ENCODE data around the gene MEFV.

MEFV gene

GRCh38 chr16:3266873-3267537 lies 10.6 kb upstream of the MEFV start:
- DNase-seq (ENCODE audit: low read depth in 2 of 2): no peak

- DNase-seq (ENCODE audit: low read depth in 2 of 2): peak; percentile 93 to 98
Observed at GRCh38 chr16:3264137-3265036, 8.0 kb upstream of the MEFV start.

GRCh38 chr16:3262517-3262916 lies 6.1 kb upstream of the MEFV start:
- DNase-seq (ENCODE audit: low read depth in 2 of 2): no peak

- DNase-seq (ENCODE audit: low read depth in 2 of 2): no peak
Observed at GRCh38 chr16:3259836-3260235, 3.4 kb upstream of the MEFV start.

- no peak for DNase-seq (ENCODE audit: low read depth in 2 of 2)
Observed at GRCh38 chr16:3256866-3257465, 533 bp upstream of the MEFV start.

- no peak for DNase-seq (ENCODE audit: low read depth in 2 of 2)
Observed at GRCh38 chr16:3254309-3254708, 2.1 kb downstream of the MEFV start.

- no peak for DNase-seq (ENCODE audit: low read depth in 2 of 2)
Observed at GRCh38 chr16:3252967-3253366, 3.5 kb downstream of the MEFV start.

GRCh38 chr16:3249451-3249850 lies 7.0 kb downstream of the MEFV start:
- DNase-seq (ENCODE audit: low read depth in 2 of 2): no peak

- no peak for DNase-seq (ENCODE audit: low read depth in 2 of 2)
Observed at GRCh38 chr16:3249020-3249419, 7.4 kb downstream of the MEFV start.

GRCh38 chr16:3248596-3248995 lies 7.8 kb downstream of the MEFV start:
- DNase-seq (ENCODE audit: low read depth in 2 of 2): no peak

GRCh38 chr16:3246876-3247275 lies 9.6 kb downstream of the MEFV start:
- DNase-seq (ENCODE audit: low read depth in 2 of 2): no peak

GRCh38 chr16:3246002-3246401 lies 10.4 kb downstream of the MEFV start:
- DNase-seq (ENCODE audit: low read depth in 2 of 2): no peak

GRCh38 chr16:3243882-3244281 lies 12.6 kb downstream of the MEFV start:
- no peak for DNase-seq (ENCODE audit: low read depth in 2 of 2)

- DNase-seq (ENCODE audit: low read depth in 2 of 2): no peak
Observed at GRCh38 chr16:3242709-3243108, 13.7 kb downstream of the MEFV start.

GRCh38 chr16:3241761-3242160 lies 14.7 kb downstream of the MEFV start:
- DNase-seq (ENCODE audit: low read depth in 2 of 2): no peak

GRCh38 chr16:3235856-3236669 lies 20.4 kb downstream of the MEFV start:
- no peak for DNase-seq (ENCODE audit: low read depth in 2 of 2)

- peak; percentile 89 to 91 for DNase-seq (ENCODE audit: low read depth in 2 of 2)
Observed at GRCh38 chr16:3234857-3235561, 21.4 kb downstream of the MEFV start, which contains the start of gene ZNF200. Gene ZNF200, minus strand, starts transcription at chr16:3235158. Its CDS starts 1,403 bp downstream, at chr16:3233755.

- DNase-seq (ENCODE audit: low read depth in 2 of 2): no peak
Observed at GRCh38 chr16:3234543-3234856, 21.9 kb downstream of the MEFV start.

GRCh38 chr16:3223913-3224515 lies 32.4 kb downstream of the MEFV start:
- no peak for DNase-seq (ENCODE audit: low read depth in 2 of 2)

GRCh38 chr16:3220839-3221238 lies 35.6 kb downstream of the MEFV start:
- no peak for DNase-seq (ENCODE audit: low read depth in 2 of 2)

GRCh38 chr16:3216263-3216640 lies 40.2 kb downstream of the MEFV start:
- DNase-seq (ENCODE audit: low read depth in 2 of 2): no peak

Data from stimulated activated CD8-positive, alpha-beta memory T cell treated with anti-CD3 and anti-CD28 coated beads, Interleukin-15, amount 100 ng/mL, for 48 hours (primary cell).